Bone marrow (tissue), 2 donors: Measurements from ENCODE around the gene C19orf85.

Experiments used
- DNase-seq, 2 donors: peaks; one replicate each; lab custom pipeline; 2025; lab: John Stamatoyannopoulos, UW

The C19orf85 gene

GRCh38 chr19:55489711-55490477 is 25.3 kb upstream of the C19orf85 start:
- DNase-seq, result no peak

DNA sequence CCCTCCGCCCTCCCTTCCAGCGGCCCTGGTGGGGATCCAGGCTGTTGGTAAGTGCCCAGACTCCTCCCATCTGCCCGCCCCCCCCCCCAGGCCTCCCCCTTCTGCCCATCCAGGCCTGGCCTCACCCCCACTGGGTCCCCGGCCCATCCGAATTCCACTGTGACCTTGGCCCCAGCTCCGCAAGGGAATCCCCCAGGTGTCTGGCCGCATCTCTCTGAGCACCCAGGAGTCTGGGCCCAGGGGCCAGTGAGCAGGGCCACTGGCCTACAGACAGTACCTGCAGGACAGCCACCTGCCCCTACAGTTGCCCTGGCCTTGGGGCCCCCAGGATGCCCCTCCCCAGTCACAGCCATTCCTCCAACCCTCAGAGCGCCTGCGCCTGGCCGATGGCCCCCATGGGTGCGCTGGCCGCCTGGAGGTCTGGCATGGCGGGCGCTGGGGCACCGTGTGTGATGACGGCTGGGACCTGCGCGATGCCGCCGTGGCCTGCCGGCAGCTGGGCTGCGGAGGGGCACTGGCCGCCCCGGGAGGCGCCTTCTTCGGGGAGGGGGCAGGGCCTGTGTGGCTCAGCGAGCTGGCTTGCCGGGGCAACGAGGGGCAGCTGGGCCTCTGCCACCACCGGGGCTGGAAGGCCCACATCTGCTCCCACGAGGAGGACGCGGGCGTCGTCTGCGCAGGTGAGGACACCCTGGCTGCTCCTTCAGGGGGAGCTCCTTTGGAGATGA is 24.6 kb upstream of the C19orf85 start:
- no peak for DNase-seq

DNA sequence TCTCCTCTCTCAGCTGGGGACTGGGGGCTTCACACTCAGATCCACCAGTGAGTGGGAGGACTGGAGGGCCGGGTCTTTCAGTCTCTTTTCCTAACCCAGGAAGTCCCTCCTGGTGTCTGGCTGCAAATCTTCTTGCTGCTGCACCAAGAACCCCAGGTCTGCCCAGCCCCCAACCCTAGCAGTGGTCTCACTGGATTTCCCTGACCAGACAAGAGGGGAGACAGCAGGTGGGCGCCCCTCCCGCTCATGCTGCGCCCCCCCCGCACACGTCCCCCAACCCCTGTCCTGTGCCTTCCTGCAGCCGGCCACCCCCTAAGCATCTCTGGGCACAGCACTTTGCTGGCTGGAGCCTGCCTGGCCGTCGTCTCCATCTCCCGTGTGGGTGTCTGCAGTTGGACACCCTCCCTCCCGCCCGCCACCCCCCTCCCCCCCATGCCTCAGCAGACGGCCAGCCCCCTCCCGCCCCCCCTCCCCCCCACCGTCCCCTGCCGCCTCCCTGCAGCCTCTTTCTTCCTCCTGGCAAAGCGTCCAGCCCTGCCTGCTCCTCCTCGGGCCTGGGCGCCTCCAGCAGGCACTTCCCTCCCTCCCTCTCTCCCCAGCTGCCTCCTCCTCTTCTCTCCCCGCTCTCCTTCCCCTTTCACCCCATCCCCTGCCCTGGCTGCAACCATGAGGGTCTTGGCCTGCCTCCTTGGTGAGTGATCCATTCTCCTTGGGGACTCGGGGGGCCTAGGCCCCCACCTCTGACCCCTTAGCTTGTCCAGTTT is 23.6 kb upstream of the C19orf85 start, which contains the start of gene SSC5D:
TSS of gene SSC5D (plus strand) at position 513 of the 764 bp plus-strand sequence. CDS start at position 667, 154 bp downstream.
- no peak for DNase-seq

DNA sequence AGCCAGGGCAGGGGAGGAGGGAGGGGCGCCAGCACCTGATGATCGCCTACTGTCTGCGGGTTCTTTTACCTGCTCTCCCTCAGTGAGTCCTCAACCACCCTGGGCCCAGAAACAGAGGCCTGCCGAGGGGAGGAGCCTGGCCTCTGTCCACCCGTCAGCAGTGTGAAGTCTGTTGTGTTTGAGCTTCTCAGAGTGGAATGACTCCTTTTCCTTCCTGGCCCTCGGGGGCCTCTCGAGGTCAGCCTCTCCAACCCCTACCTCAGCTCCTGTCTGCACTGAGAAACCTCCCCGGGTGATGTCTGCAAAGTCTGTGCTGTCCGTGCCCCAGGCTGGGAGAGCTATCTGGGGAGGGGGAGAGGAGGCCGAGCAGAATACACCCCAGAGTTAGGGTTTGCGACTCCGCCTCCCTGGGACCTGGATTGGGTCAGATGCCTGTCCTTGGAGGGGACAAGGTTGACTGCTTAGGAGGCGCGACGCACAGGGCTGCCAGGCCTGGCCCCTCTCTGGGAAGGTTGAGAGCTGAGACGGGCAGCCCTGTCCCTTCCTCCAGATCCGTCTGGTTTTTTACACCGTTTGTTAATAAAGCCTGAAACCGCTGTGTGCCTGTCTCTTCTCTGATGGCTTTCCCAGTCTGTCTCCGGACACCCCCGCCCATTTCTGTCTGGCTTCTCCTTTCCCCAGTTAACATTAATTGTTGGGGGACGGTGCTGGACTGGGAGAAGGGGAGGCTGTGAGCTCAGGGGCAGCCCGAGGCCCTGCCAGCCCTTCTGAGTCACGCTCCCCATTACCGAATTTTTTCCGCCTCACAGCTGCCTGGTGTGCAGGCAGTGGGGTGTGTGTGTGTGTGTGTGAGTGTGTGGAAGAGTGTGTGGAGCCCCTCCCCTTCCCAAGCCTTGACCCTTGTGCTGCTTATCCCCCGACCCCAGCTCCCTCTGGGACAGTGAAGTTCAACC is 22.7 kb upstream of the C19orf85 start:
- no peak for DNase-seq

DNA sequence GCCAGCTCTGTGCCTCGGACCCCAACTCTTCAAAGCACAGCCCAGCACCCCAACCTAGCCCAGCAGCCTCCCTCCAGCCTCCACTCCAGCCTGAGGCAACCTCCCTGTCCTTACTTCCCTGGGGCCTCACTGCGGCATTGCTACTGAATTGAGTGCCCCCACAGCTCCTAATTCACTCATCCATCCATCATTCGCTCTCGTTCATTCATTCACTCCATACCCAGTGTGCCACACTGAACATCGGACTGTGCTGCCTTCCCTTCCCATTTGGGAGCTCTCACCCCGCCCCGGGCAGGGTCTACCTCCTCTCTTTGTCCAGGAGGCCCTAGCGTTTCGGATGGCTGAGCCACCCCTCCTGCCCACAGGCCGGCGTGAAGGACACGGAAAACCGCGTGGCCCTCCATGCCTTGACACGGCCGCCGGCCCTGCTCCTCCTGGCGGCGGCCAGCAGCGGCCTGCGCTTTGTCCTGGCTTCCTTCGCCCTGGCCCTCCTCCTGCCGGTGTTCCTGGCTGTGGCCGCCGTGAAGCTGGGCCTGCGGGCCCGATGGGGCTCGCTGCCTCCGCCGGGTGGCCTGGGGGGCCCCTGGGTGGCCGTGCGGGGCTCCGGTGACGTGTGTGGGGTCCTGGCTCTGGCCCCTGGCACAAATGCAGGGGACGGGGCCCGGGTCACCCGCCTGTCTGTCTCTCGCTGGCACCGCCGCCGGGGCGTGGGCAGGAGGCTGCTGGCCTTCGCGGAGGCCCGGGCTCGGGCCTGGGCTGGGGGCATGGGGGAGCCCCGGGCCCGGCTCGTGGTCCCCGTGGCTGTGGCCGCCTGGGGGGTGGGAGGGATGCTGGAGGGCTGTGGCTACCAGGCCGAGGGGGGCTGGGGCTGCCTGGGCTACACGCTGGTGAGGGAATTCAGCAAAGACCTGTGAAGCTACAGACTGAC is 21.8 kb upstream of the C19orf85 start:
- DNase-seq, result no peak

- DNase-seq, result no peak
Measured at GRCh38 chr19:55485439-55486011, 21.0 kb upstream of the C19orf85 start.

DNA sequence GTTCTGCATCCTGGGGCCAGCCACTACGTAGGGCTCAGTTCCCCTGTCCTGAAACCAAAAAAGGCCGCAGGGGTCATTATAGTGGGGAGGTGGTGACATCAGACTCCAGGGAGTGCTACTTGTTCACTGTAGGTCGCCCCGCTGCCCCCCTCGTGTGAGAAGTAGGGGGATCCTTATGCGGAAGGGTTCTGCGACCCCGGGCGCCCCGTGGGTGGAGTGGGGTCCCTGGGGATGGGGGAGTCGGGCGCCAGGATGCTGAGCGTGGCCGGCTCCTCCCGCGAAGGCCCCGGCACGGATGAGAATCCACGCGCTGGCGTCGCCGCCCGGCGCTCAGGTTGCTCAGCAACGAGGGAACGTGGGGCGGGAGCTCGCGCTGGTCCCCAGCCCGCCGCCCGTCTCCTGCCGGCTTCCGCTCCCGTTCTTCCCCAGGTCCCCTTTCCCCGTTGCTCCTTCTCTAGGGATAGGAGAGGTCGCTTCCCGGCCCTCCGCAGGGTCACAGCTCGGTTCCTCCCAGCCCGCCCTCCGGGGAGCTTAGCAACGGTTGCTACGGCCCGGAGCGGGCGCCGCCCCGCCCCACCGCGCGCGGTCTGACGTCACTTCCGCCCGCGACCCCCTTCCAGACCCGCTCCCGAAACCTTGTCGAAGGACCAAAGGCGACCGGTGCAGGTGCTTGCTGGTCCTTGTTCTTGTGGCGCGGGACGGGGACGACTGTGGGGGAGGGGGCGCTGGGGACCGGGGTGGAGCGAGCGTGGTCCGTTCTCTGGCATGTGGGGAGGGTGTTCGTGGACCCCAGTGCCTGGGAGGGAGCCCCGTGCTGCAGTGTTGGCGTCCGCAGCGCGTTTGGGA is 20.3 kb upstream of the C19orf85 start, which contains the start of gene NAT14:
TSS of gene NAT14 (plus strand) at position 596 of the 846 bp plus-strand sequence. CDS start 521 bp downstream, outside the sequence.
- peak in 1 of 2 donors; percentile 17 for DNase-seq

- no peak for DNase-seq
Measured at GRCh38 chr19:55483706-55484592, 19.4 kb upstream of the C19orf85 start.

GRCh38 chr19:55482967-55483705 is 18.6 kb upstream of the C19orf85 start:
- DNase-seq, result no peak

GRCh38 chr19:55482156-55482961 is 17.8 kb upstream of the C19orf85 start:
- no peak for DNase-seq

DNA sequence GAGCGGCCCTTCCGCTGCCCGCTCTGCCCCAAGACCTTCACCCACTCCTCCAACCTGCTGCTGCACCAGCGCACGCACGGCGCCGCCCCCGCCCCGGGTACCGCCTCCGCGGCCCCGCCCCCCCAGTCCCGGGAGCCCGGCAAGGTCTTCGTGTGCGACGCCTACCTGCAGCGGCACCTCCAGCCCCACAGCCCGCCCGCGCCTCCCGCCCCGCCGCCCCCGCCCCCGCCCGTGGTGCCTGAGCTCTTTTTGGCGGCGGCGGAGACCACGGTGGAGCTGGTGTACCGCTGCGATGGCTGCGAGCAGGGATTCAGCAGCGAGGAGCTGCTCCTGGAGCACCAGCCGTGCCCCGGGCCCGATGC is 17.2 kb upstream of the C19orf85 start:
- no peak for DNase-seq

DNA sequence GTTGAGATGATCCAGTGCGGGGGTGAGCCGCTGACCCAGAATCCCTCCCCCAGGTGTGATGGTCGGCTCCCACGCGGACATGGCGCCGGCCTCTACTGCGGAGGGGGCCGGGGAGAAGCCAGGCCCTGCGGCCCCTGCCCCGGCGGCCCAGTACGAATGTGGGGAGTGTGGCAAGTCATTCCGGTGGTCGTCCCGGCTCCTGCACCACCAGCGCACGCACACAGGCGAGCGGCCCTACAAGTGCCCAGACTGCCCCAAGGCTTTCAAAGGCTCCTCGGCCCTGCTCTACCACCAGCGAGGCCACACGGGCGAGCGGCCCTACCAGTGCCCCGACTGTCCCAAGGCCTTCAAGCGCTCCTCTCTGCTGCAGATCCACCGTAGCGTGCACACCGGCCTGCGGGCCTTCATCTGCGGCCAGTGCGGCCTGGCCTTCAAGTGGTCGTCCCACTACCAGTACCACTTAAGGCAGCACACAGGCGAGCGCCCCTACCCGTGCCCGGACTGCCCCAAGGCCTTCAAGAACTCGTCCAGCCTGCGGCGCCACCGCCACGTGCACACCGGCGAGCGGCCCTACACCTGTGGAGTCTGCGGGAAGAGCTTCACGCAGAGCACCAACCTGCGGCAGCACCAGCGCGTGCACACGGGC is 16.7 kb upstream of the C19orf85 start:
- no peak for DNase-seq

DNA sequence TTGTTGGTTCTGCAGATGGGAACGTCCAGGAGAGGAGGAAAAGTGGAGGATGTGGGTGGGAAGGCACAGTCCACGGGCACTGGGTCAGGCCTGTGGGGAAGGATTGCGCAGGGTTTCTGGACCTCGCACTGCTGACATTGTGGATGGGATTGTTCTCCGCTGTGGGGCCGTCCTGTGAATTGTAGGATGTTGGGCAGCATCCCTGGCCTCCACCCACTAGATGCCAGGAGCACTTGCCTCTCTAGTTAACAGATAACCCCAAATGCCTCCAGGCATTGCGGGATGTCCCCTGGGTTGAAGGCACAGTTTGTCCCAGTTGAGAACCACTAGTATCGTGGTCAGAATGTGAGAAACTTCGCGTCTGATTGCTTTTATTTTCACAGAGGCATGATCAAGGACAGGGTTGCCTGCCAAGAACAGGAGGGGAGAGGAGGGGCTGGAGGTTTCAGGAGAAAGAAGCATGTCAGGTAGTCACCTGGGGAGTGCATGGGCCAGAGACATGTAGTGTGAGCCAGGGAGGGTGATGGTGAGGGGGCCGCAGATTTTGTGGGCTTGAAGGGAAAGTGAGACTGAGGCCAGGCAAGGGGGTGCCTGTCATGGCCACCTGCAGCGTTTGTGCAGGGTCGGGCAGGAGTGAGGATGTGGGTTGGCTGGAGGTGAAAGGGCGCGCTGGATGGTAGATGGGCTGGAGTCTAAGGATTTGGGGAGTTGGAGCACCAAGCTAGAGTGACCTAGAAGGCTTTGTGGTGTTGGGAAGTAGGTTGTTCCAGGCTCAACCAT is 15.1 kb upstream of the C19orf85 start:
- no peak for DNase-seq

DNA sequence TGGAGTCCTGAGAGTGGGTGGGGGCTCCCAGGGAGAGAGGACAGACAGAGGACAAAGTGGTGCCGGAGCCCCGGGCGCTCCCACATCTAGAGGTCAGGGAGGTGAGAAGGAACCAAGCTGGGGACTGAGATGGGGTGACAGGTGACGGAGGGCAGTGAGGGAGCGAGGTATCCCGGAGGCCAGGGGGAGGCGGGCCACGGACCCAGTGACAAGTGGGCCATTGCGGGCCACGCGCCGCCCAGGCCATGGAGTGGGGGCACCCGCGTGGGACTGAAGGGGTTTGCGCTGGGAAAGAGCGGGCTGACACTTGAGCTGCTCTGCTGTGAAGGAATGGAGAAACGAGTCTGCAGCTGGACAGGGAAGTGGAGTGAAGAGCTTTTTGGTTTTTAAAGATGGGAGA is 14.5 kb upstream of the C19orf85 start:
- no peak for DNase-seq

- no peak for DNase-seq
Measured at GRCh38 chr19:55478364-55478763, 13.8 kb upstream of the C19orf85 start.
